ENCODE results near the gene SORL1.

GRCh38 chr11:121467471-121467870 lies 15.4 kb downstream of the SORL1 start:
- no peak for TF ChIP-seq CTCF (IDR thresholded peaks at IDR 0.05)
- no peak for TF ChIP-seq POLR2A (IDR thresholded peaks at IDR 0.05)

Measured in testis (tissue), 2 donors.